SJSA1 (cell line): Measurements from ENCODE around the gene ART1. TPM values are rescaled to one million over a fixed set of nuclear protein-coding genes. Genes with fewer than 3 reads are reported as not detected.
"Not testable (repeated sequence)": the region's sequence is repeated elsewhere in the genome, so short reads cannot be mapped to it uniquely, and the experiment has no call there.

Experiments
- DNase-seq, 2 experiments: peaks; one replicate each; pipeline ENCODE4 v3.0.0-alpha.2; 2015 to 2020; ENCODE audit warnings: low spot score in 2 of 2, low read depth in 1 of 2
- H3K27ac ChIP-seq: fragments of 250-450 bp; sonication (Bioruptor Pico); 2 replicates; pipeline ENCODE4 v1.5.1; 2020; ENCODE audit warnings: mild to moderate bottlenecking, moderate library complexity
- H3K27me3 ChIP-seq: fragments of 250-450 bp; sonication (Bioruptor Pico); replicated peaks from 2 replicates; pipeline ENCODE4 v1.5.1; 2020; ENCODE audit warnings: mild to moderate bottlenecking, moderate library complexity
- H3K36me3 ChIP-seq: fragments of 250-450 bp; sonication (Bioruptor Pico); 2 replicates; pipeline ENCODE4 v1.5.1; 2020; ENCODE audit warnings: mild to moderate bottlenecking
- H3K4me1 ChIP-seq: fragments of 250-450 bp; sonication (Bioruptor Pico); replicated peaks from 2 replicates; pipeline ENCODE4 v1.6.1; 2021; ENCODE audit warnings: mild to moderate bottlenecking
- H3K4me3 ChIP-seq: fragments of 250-450 bp; sonication (Bioruptor Pico); 2 replicates; pipeline ENCODE4 v1.5.1; 2020; ENCODE audit warnings: mild to moderate bottlenecking
- H3K9me3 ChIP-seq: fragments of 250-450 bp; sonication (Bioruptor Pico); replicated peaks from 2 replicates; pipeline ENCODE4 v1.5.1; 2020; ENCODE audit warnings: mild to moderate bottlenecking
- total RNA-seq: library from RNA; depleted of rRNA; stranded (reverse); fragments of >200 nt; shearing (Covaris generic); gene quantifications from 2 replicates; pipeline ENCODE4 v1.2.3, GENCODE V29; 2014

Gene ART1
- total RNA-seq, 1 experiment from 2014 or later, result not detected

- peaks cover 3% of the 10 kb centered on the region; the same call in 1 of the 2 replicates for H3K36me3 ChIP-seq
- H3K27me3 ChIP-seq, result peaks cover 38% of the 10 kb centered on the region
- no peak overlapping the region for H3K4me3 ChIP-seq
- H3K27ac ChIP-seq, result no peak overlapping the region
- H3K4me1 ChIP-seq, result peaks cover 13% of the 10 kb centered on the region
- no peak for DNase-seq
- H3K9me3 ChIP-seq, result 0 out of 2 replicates have a peak, but pooled peaks cover 6% of the 10 kb centered on the region
Observed at GRCh38 chr11:3641191-3641590, 3.7 kb upstream of the ART1 start.

GRCh38 chr11:3641701-3642070, 3.2 kb upstream of the ART1 start, which contains the start of gene ART5:
Gene ART5 (minus strand): TSS chr11:3641992. CDS start chr11:3641862, 130 bp downstream.
- Histone ChIP-seq H3K27me3 (peaks cover 40% of the 10 kb centered on the region), H3K27ac (no peak within 1 kb of the TSS), H3K4me1 (peaks cover 13% of the 10 kb centered on the region), H3K9me3 (0 out of 2 replicates have a peak, but pooled peaks cover 6% of the 10 kb centered on the region), H3K4me3 (peak within 1 kb of the TSS; percentile 29), H3K36me3 (peaks cover 3% of the 10 kb centered on the region; the same call in 1 of the 2 replicates)
- no peak for DNase-seq

GRCh38 chr11:3642071-3642951, 2.6 kb upstream of the ART1 start:
- Histone ChIP-seq H3K36me3 (peaks cover 3% of the 10 kb centered on the region; the same call in 1 of the 2 replicates), H3K4me1 (peaks cover 13% of the 10 kb centered on the region)
- peak; percentile 63 to 78 for DNase-seq

GRCh38 chr11:3643102-3643546, 1.8 kb upstream of the ART1 start:
- not testable (repeated sequence) for H3K27ac ChIP-seq, H3K36me3 ChIP-seq, DNase-seq, H3K4me3 ChIP-seq, H3K9me3 ChIP-seq
- H3K27me3 ChIP-seq, result peaks cover 43% of the 10 kb centered on the region
- peaks cover 13% of the 10 kb centered on the region for H3K4me1 ChIP-seq

More at GRCh38 chr11:3642071-3642951, 2.6 kb upstream of the ART1 start:
- no peak overlapping the region for H3K27ac ChIP-seq
- H3K9me3 ChIP-seq, result 0 out of 2 replicates have a peak, but pooled peaks cover 6% of the 10 kb centered on the region
- H3K4me3 ChIP-seq, result peak overlapping the region; percentile 29
- H3K27me3 ChIP-seq, result peaks cover 39% of the 10 kb centered on the region

GRCh38 chr11:3645552-3645951, 624 bp downstream of the ART1 start:
- Histone ChIP-seq H3K4me3 (no peak overlapping the region), H3K4me1 (peaks cover 13% of the 10 kb centered on the region), H3K27ac (no peak overlapping the region), H3K9me3 (0 out of 2 replicates have a peak, but pooled peaks cover 6% of the 10 kb centered on the region), H3K27me3 (peaks cover 52% of the 10 kb centered on the region), H3K36me3 (peaks cover 3% of the 10 kb centered on the region; the same call in 1 of the 2 replicates)
- DNase-seq, result no peak

- DNase-seq, H3K4me1 ChIP-seq, H3K4me3 ChIP-seq, H3K27ac ChIP-seq, H3K9me3 ChIP-seq, H3K36me3 ChIP-seq: not testable (repeated sequence)
- peaks cover 25% of the 10 kb centered on the region for H3K27me3 ChIP-seq
Observed at GRCh38 chr11:3648843-3649242, 3.9 kb downstream of the ART1 start.

GRCh38 chr11:3649374-3649773, 4.4 kb downstream of the ART1 start:
- peaks cover 23% of the 10 kb centered on the region for H3K27me3 ChIP-seq
- not testable (repeated sequence) for H3K4me1 ChIP-seq, H3K27ac ChIP-seq, H3K4me3 ChIP-seq, H3K9me3 ChIP-seq, H3K36me3 ChIP-seq, DNase-seq

GRCh38 chr11:3652514-3652913, 7.6 kb downstream of the ART1 start:
- not testable (repeated sequence) for H3K4me3 ChIP-seq, H3K9me3 ChIP-seq, H3K4me1 ChIP-seq, H3K36me3 ChIP-seq, DNase-seq, H3K27ac ChIP-seq
- H3K27me3 ChIP-seq, result peaks cover 24% of the 10 kb centered on the region

- no peak for DNase-seq
- Histone ChIP-seq H3K27ac (no peak overlapping the region), H3K4me3 (no peak overlapping the region), H3K36me3 (no peaks in the 10 kb centered on the region), H3K4me1 (no peaks in the 10 kb centered on the region), H3K27me3 (peaks cover 16% of the 10 kb centered on the region), H3K9me3 (no peaks in the 10 kb centered on the region)
Observed at GRCh38 chr11:3655547-3655946, 10.6 kb downstream of the ART1 start.

- H3K4me1 ChIP-seq, H3K4me3 ChIP-seq, DNase-seq: not testable (repeated sequence)
Observed at GRCh38 chr11:3657331-3657730, 12.4 kb downstream of the ART1 start.

GRCh38 chr11:3658252-3658651, 13.3 kb downstream of the ART1 start:
- Histone ChIP-seq H3K4me1 (no peaks in the 10 kb centered on the region), H3K4me3 (no peak overlapping the region), H3K27ac (no peak overlapping the region), H3K27me3 (peaks cover 16% of the 10 kb centered on the region), H3K9me3 (no peaks in the 10 kb centered on the region), H3K36me3 (no peaks in the 10 kb centered on the region)
- no peak for DNase-seq

More at GRCh38 chr11:3657331-3657730, 12.4 kb downstream of the ART1 start:
- not testable (repeated sequence) for H3K36me3 ChIP-seq, H3K9me3 ChIP-seq, H3K27ac ChIP-seq
- peaks cover 16% of the 10 kb centered on the region for H3K27me3 ChIP-seq

GRCh38 chr11:3659595-3660515, 14.9 kb downstream of the ART1 start:
- no peak for DNase-seq
- H3K27ac ChIP-seq, result no peak overlapping the region
- no peaks in the 10 kb centered on the region for H3K4me1 ChIP-seq
- peaks cover 16% of the 10 kb centered on the region for H3K27me3 ChIP-seq
- no peak overlapping the region for H3K4me3 ChIP-seq
- H3K36me3 ChIP-seq, result 0 out of 2 replicates have a peak, but pooled peaks cover 4% of the 10 kb centered on the region
- H3K9me3 ChIP-seq, result no peaks in the 10 kb centered on the region

GRCh38 chr11:3660960-3661359, 16.0 kb downstream of the ART1 start:
- no peak overlapping the region for H3K27ac ChIP-seq
- H3K27me3 ChIP-seq, result peaks cover 16% of the 10 kb centered on the region
- H3K4me1 ChIP-seq, result no peaks in the 10 kb centered on the region
- no peak overlapping the region for H3K4me3 ChIP-seq
- DNase-seq, result no peak
- H3K36me3 ChIP-seq, result peaks cover 16% of the 10 kb centered on the region
- H3K9me3 ChIP-seq, result no peaks in the 10 kb centered on the region
